Activated T-cell treated with anti-CD3 and anti-CD28 coated beads, Interleukin-2, amount 50 U/mL, for 72 hours (primary cell): Measurements from ENCODE around the gene ECEL1. TPM values are rescaled to one million over a fixed set of nuclear protein-coding genes. Genes with fewer than 3 reads are reported as not detected.
A peak's percentile ranks its signal among the peaks of the same experiment; 100 is the strongest.
"Not testable (repeated sequence)": the region's sequence is repeated elsewhere in the genome, so short reads cannot be mapped to it uniquely, and the experiment has no call there.

Experiments
- ATAC-seq, 2 donors: fragments of 150-1000 bp; cut with Tn5 transposase; replicated peaks in 1 of 2; 2 replicates each; pipeline ENCODE4 v1.10.0; 2021; ENCODE audit warnings: moderate library complexity in 2 of 2, mild to moderate bottlenecking in 1 of 2
- DNase-seq, 2 donors: peaks; one replicate each; pipeline ENCODE4 v3.0.0; 2021 to 2022; ENCODE audit warnings: mixed read lengths in 1 of 2
- H3K27ac Mint-ChIP-seq: one replicate; pipeline ENCODE4 v1.8.0; 2022; ENCODE audit warnings: mild to moderate bottlenecking, moderate library complexity, mixed read lengths
- H3K27me3 Mint-ChIP-seq: one replicate; pipeline ENCODE4 v1.8.0; 2022; ENCODE audit warnings: low read depth, mixed read lengths
- H3K36me3 Mint-ChIP-seq, 2 donors: one replicate each; pipeline ENCODE4 v1.8.0; 2022; ENCODE audit warnings: mixed read lengths in 2 of 2, mild to moderate bottlenecking in 1 of 2; ENCODE audit not compliant: insufficient read depth in 2 of 2
- H3K4me1 Mint-ChIP-seq: one replicate; pipeline ENCODE4 v1.8.0; 2022; ENCODE audit warnings: low read depth, mixed read lengths
- H3K4me3 Mint-ChIP-seq, 2 donors: one replicate each; pipeline ENCODE4 v1.8.0; 2022; ENCODE audit warnings: mild to moderate bottlenecking in 2 of 2, mixed read lengths in 2 of 2, moderate library complexity in 2 of 2
- H3K9me3 Mint-ChIP-seq, 2 donors: one replicate each; pipeline ENCODE4 v1.8.0; 2022; ENCODE audit warnings: mixed read lengths in 2 of 2
- total RNA-seq, 2 donors: library from RNA; stranded (reverse); gene quantifications; one replicate each; pipeline ENCODE4 v1.2.3, GENCODE V29; 2022

The ECEL1 gene
- total RNA-seq, 2 donors from 2014 or later, result 1.8 to 2.5 TPM

DNA sequence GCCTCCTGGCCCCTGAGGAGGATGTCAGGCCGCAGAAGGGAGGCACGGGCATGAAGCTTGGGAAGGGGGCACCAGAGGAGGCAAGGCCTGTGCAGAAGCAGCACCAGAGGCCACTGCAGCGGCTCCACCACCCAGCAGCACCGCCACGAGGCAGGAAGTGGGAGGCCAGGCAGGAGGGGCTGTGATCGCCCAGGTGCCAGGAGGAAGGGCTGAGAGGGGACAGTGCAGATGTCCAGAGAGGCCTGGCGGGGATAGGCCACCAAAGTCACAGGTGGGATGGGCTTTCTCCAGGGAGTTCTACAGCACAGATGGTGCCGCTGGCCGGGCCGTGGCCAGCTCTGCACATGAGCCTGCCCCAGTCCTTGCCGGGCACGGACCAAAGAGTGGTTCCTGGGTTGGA lies 37.7 kb downstream of the ECEL1 start:
- ATAC-seq (no peak), DNase-seq (no peak)
- H3K27ac Mint-ChIP-seq, result no peak overlapping the region
- H3K36me3 Mint-ChIP-seq, result no peaks in the 10 kb centered on the region
- no peaks in the 10 kb centered on the region for H3K27me3 Mint-ChIP-seq
- no peaks in the 10 kb centered on the region for H3K4me1 Mint-ChIP-seq
- H3K4me3 Mint-ChIP-seq, result no peak overlapping the region
- no peaks in the 10 kb centered on the region for H3K9me3 Mint-ChIP-seq

GRCh38 chr2:232448304-232448690 lies 39.3 kb downstream of the ECEL1 start:
- Mint-ChIP-seq H3K36me3 (no peaks in the 10 kb centered on the region), H3K9me3 (no peaks in the 10 kb centered on the region), H3K27ac (no peak overlapping the region), H3K27me3 (no peaks in the 10 kb centered on the region), H3K4me3 (no peak overlapping the region), H3K4me1 (no peaks in the 10 kb centered on the region)
- DNase-seq, result no peak
- ATAC-seq, result no peak

GRCh38 chr2:232447638-232448303 lies 39.9 kb downstream of the ECEL1 start:
- Mint-ChIP-seq H3K27ac (no peak overlapping the region), H3K4me3 (no peak overlapping the region), H3K27me3 (no peaks in the 10 kb centered on the region), H3K4me1 (no peaks in the 10 kb centered on the region), H3K9me3 (no peaks in the 10 kb centered on the region), H3K36me3 (no peaks in the 10 kb centered on the region)
- ATAC-seq, result no peak
- DNase-seq, result no peak

- no peaks in the 10 kb centered on the region for H3K36me3 Mint-ChIP-seq
- no peaks in the 10 kb centered on the region for H3K4me1 Mint-ChIP-seq
- ATAC-seq (no peak), DNase-seq (no peak)
- H3K27me3 Mint-ChIP-seq, result no peaks in the 10 kb centered on the region
- H3K4me3 Mint-ChIP-seq, result no peak overlapping the region
- no peak overlapping the region for H3K27ac Mint-ChIP-seq
- H3K9me3 Mint-ChIP-seq, result no peaks in the 10 kb centered on the region
These were observed 40.5 kb downstream of the ECEL1 start for GRCh38 chr2:232447091-232447620.

DNA sequence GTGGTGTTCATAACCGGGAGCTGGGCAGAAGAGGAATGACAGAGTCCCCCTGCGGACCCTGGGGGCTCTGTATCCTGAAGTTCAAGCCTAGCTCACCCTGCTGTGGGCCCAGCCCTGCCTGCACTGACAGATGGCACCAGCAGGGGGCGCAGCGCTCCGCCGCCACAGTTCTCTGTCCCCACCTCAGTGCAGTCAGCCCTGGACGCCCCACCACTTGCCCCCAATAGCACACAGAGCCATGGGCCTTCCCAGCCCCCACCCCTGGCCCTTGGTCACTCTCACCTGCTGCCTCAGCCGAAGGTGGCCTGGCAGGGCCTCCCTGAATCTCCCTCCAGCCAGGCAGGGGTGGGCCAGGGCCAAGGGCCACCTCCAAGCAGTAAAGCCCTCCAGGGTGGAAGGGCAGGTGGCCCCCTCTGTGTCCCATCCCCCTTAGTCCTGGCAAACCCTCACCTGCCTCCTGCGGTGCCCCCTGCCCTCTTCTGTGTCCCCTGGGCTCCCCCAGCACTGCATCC lies 41.3 kb downstream of the ECEL1 start:
- H3K9me3 Mint-ChIP-seq, H3K36me3 Mint-ChIP-seq, H3K27me3 Mint-ChIP-seq, DNase-seq, H3K4me3 Mint-ChIP-seq, H3K4me1 Mint-ChIP-seq, H3K27ac Mint-ChIP-seq: not testable (repeated sequence)
- ATAC-seq, result peak; percentile 61

GRCh38 chr2:232445149-232445885 lies 42.3 kb downstream of the ECEL1 start:
- H3K4me1 Mint-ChIP-seq, DNase-seq, H3K27ac Mint-ChIP-seq, H3K36me3 Mint-ChIP-seq, H3K4me3 Mint-ChIP-seq, H3K9me3 Mint-ChIP-seq, ATAC-seq, H3K27me3 Mint-ChIP-seq: not testable (repeated sequence)

- Mint-ChIP-seq H3K27ac (no peak overlapping the region), H3K36me3 (no peaks in the 10 kb centered on the region), H3K4me1 (peaks cover 10% of the 10 kb centered on the region), H3K27me3 (no peaks in the 10 kb centered on the region), H3K4me3 (no peak overlapping the region), H3K9me3 (no peaks in the 10 kb centered on the region)
- DNase-seq (peak; percentile 75 to 78), ATAC-seq (peak; percentile 66 to 70)
These were observed 43.1 kb downstream of the ECEL1 start for GRCh38 chr2:232444409-232445148.

DNA sequence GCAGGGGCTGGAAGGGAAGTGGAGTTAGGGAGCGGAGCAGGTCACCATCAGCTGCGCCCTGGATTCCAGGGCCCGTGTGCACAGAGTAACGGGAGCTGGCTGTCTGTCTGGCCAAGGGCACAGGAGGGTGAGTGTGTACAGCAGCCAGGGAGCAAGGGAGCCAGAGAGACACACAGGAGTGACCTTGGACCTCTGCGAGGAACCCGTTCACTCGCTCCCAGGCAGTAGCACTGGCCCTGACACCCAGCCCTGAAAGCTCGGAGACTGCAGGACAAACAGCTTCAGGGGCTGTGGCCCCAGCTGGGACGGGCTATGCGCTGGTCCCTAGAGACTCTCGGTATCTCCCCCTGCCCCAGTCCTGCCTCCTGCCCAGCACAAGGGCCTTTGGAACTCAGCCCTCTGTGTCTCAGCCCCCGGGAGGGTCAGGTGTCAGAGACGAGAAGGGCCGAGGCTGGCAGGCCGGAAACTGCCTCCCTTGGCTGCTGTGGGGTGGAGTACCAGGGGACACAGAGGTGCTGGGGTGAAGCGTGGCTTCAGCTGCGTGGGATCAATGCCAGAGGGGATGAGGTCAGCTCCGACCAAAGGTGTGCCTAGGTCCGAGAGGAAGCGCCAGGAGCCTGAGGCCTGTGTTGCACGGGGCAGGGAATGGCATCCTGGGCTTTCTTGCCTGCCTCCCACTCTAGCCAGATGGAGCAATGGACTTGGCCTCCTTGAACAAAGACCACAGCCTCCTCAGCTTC lies 43.8 kb downstream of the ECEL1 start:
- not testable (repeated sequence) for DNase-seq, H3K4me3 Mint-ChIP-seq, H3K27me3 Mint-ChIP-seq, H3K36me3 Mint-ChIP-seq, H3K9me3 Mint-ChIP-seq, H3K27ac Mint-ChIP-seq, H3K4me1 Mint-ChIP-seq
- peak in 1 of 2 donors; percentile 1 for ATAC-seq

GRCh38 chr2:232443047-232443446 lies 44.6 kb downstream of the ECEL1 start:
- not testable (repeated sequence) for DNase-seq, H3K9me3 Mint-ChIP-seq, H3K27me3 Mint-ChIP-seq, H3K27ac Mint-ChIP-seq, ATAC-seq, H3K4me1 Mint-ChIP-seq, H3K4me3 Mint-ChIP-seq, H3K36me3 Mint-ChIP-seq

DNA sequence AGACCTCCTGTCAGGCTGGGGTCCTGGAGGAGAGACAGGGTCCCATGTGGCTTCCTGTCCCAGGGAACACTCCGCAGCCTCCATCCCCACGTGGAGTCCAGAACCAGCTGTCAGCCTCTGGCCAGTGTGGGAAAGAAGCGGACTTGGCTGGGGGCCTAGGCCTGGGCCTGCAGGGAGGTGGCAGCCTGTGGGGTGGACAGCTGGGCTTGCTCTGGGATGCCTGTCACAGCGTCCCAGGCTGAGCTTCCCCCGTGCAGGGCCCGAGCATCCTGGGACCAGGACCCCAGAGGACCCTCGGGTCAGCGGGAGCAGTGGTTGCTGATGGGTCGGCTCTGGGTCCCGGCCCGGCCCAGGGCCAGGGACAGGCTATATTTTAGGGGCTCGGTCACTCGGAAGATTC lies 45.2 kb downstream of the ECEL1 start:
- not testable (repeated sequence) for H3K9me3 Mint-ChIP-seq, H3K27me3 Mint-ChIP-seq, ATAC-seq, H3K36me3 Mint-ChIP-seq, H3K4me1 Mint-ChIP-seq, DNase-seq, H3K27ac Mint-ChIP-seq, H3K4me3 Mint-ChIP-seq

DNA sequence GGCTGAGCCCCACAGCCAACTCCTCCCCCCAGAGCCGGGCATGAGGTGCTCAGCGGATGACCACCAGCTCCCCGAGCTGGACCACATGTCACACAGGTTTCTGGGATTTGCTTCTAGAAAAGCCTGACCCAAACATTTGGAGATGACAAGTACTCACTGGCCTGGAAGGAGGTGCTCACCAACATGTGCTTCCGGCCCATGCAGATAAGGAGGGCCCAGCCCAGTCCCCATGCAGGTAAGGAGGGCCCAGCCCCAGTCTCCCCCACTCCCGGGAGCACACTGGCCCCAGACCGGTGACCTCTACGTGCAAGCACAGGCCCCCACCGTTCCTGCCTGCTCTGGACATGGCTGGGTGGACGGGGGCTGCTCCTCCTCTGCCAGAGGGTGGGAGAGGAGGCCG lies 45.7 kb downstream of the ECEL1 start:
- ATAC-seq, H3K4me1 Mint-ChIP-seq, H3K27me3 Mint-ChIP-seq, H3K4me3 Mint-ChIP-seq, DNase-seq, H3K27ac Mint-ChIP-seq, H3K9me3 Mint-ChIP-seq, H3K36me3 Mint-ChIP-seq: not testable (repeated sequence)

DNA sequence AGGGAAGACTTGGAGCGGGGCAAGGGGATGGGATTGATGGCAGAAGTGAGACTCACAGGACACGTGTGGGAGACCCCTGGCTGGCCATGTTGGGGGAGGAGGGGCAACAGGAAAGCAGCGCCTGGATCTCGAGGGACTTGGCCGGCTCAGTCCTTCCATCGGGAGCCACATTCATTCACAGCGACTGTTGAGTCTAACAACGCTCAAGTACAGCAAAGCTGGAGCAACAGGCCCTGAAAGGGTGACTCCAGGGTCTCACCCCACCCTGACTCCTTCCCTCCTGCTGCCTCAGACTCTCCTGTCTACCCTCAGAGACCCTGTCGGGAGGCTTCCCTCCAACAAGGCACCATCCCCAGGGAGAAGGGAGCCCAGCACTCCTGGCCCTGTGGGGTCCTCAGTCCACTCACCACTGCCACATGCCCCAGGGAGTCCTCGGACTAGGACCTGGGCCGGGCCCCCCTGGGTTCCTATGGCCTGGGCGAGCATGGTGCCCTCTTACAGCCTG lies 46.4 kb downstream of the ECEL1 start:
- ATAC-seq, result no peak

More for the DNA sequence above, 46.4 kb downstream of the ECEL1 start:
- Mint-ChIP-seq H3K9me3 (no peaks in the 10 kb centered on the region), H3K4me3 (no peak overlapping the region), H3K27me3 (no peaks in the 10 kb centered on the region), H3K36me3 (no peaks in the 10 kb centered on the region), H3K4me1 (peaks cover 10% of the 10 kb centered on the region), H3K27ac (no peak overlapping the region)
- no peak for DNase-seq
